HG03571 (cell line): ENCODE data around the gene CHAT.

Experiments
- ATAC-seq: cut with Tn5 transposase; IDR thresholded peaks from one replicate; pipeline ENCODE4 v1.9.1; 2021; ENCODE audit not compliant: unreplicated experiment

Gene CHAT

DNA sequence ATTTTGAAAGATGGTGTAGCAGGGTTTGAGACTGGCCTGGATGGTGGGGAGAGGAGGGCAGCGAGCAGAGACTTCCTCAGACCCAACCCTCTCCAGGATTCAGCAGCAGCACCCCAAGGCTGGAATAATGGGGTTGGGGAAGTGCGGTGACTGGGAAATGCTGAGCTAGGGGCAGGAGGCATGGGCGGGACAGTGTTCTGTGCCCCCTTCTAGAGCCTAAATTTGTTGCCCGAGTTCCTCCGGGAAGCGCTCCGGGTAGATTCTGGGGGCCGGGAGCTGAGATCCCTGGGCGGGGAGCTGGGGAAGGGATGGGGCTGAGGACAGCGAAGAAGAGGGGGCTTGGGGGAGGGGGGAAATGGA, at the start of gene CHAT:
CHAT (plus strand) TSS at position 156 of the 360 bp plus-strand sequence; CDS start at position 309, 153 bp downstream.
- ATAC-seq, result no peak

- no peak for ATAC-seq
These were observed 49.3 kb upstream of the CHAT start for GRCh38 chr10:49564461-49565009.

GRCh38 chr10:49567810-49568209, 46.0 kb upstream of the CHAT start:
- ATAC-seq, result no peak

GRCh38 chr10:49568235-49568634, 45.6 kb upstream of the CHAT start:
- peak; percentile 53 for ATAC-seq

- ATAC-seq, result no peak
These were observed 44.7 kb upstream of the CHAT start for GRCh38 chr10:49569031-49569631.

DNA sequence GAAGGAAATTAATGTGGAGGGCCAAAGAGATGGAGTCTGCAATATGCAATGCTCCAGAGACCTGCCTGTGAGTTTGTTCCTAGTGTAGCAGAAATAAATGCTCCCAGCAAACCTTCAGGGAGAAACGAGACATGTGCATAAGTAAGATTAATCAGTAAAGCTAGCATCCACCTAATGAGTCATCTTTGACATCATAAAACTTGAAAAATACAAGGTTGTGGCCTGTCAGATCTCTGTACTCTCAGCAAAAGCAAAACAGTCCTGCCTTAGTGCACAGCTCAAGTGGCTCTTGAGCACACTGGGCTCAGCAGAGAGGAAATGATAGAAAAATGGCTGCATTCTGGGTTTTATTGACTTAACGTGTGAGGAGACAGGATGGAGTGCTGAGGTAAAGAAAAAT, 42.4 kb upstream of the CHAT start:
- no peak for ATAC-seq

DNA sequence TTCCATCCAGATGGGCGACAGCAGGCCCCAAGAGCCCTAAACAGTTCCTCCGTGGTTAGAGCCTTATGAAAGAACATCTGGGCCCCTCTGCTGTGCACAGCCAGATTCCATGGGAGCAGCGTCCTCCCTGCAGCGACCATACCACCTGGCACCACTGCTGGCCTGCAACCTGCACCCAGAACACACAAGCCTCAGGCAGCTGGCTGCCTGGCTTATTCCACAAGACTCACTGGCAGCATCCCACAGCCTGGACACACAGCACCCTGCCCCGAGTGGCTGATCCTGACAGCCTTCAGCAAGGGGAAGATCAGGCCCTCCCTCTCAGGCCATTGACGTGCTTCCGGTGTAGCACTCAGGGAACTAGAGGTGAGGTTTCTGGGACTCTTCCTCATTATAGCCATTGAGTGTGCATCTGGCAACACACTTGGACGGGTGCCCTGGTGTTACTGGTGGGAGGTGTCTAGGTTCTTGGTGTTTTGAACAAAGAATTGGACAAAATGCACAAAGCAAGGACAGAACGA, 41.2 kb upstream of the CHAT start:
- ATAC-seq, result no peak

DNA sequence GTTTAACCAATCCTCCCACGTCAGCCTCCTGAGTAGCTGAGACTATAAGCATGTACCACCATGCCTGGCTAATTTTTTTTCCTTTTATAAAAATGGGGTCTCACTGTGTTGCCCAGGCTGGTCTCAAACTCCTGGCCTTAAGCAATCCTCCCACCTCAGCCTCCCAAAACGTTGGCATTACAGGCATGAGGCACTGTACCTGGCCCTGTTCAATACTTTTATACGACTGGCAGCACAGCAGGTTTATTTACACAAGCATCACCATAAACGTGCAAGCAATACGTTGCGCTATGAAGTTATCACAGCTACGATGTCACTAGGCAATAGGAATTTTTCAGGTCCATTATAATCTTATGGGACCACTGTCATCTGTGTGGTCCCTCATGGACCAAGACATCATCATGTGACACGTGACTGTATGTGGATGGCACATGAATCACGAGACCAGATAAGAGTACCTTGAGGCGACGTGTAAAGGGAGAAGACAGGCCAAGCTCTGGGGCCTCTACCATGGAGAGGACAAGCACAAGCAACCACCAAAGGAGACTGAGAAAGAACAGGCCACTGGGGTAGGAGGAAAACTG, 38.3 kb upstream of the CHAT start:
- ATAC-seq, result no peak

DNA sequence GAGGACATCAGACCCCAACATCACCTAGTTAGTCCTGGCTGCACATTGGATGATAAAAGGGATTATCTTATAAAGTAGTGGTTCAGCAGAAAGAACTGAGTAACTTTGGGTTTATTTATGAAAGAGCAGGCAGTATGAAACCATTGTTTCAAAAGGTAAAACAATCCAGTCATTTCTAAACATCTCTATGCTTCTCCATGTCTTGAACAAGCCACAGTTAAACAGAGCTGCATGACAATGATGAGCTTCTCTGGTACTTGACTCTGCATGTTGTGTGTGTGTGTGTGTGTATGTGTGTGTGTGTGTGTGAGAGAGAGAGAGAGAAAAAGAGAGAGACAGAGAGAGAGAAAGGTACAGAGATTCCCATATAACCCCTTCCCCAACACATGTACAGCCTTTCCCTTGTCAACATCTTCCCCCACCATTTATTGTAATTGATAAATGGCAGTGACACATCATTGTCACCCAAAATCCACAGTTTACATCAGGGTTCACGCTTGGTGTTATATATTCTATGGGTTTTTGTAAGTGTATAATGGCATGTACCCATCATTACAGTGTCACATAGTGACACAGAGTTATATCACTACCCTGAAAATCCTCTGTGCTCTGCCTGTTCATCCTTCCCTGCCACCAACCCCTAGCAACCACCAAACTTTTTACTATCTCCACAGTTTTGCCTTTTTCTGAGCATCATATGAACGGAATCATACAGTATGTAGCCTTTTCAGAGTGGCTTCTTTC, 36.5 kb upstream of the CHAT start:
- ATAC-seq, result no peak

DNA sequence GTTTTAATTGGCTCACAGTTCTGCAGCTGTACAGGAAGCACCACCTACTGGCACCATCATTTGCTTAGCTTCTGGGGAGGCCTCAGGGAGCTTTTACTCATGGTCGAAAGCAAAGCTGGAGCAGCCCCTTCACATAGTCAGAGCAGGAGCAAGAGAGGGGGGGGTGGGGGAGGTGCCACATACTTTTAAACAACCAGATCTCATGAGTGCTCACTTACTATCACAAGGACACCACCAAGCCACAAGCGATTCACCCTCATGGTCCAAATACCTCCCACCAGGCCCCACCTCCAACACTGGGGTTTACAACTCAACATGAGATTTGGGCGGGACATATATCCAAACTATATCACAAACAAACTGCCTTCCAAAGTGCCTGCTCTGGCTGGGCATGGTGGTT, 35.4 kb upstream of the CHAT start:
- no peak for ATAC-seq

DNA sequence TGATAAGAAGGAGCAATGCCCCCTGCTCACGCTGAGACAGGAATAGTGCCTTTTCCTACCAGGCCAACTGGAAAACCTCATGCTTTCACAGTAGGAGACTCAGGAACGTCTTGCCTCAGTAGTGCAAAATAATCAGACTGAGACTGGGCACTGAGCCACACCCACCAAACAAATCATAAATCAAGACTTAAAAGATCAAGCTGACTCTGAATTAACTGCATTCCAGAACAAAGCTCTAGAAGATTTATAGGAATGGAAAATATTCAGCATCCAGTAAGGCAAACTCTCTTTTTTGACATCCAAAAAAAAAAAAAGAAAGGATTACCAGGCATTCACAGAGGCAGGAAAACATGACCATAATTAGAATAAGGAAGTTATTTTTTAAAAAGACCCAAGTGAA, 34.2 kb upstream of the CHAT start:
- no peak for ATAC-seq

- no peak for ATAC-seq
These were observed 28.4 kb upstream of the CHAT start for GRCh38 chr10:49585387-49585786.

GRCh38 chr10:49587981-49588380, 25.9 kb upstream of the CHAT start:
- ATAC-seq, result no peak

- ATAC-seq, result no peak
These were observed 20.9 kb upstream of the CHAT start for GRCh38 chr10:49592726-49593563.

- no peak for ATAC-seq
These were observed 20.3 kb upstream of the CHAT start for GRCh38 chr10:49593564-49593875.

- ATAC-seq, result no peak
These were observed 19.8 kb upstream of the CHAT start for GRCh38 chr10:49593998-49594397.

DNA sequence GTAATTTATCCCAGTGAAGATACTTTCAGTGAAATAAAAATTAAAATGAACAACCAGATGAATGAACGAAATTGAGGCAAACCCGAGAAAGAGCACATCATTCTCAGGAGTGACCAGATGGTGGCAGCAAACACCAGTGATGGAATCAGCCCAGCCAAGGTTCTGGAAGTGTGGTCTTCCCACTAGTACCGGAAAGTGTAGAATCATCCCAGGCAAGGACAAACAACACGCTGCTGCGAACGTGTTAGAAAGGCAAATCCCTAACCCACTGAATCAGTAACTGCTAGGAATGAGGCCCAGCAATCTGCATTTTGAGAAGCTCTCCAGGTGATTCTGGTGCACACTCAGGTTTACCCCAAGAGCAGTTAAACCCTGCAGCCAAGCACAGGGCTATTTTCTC, 19.2 kb upstream of the CHAT start:
- ATAC-seq, result no peak

DNA sequence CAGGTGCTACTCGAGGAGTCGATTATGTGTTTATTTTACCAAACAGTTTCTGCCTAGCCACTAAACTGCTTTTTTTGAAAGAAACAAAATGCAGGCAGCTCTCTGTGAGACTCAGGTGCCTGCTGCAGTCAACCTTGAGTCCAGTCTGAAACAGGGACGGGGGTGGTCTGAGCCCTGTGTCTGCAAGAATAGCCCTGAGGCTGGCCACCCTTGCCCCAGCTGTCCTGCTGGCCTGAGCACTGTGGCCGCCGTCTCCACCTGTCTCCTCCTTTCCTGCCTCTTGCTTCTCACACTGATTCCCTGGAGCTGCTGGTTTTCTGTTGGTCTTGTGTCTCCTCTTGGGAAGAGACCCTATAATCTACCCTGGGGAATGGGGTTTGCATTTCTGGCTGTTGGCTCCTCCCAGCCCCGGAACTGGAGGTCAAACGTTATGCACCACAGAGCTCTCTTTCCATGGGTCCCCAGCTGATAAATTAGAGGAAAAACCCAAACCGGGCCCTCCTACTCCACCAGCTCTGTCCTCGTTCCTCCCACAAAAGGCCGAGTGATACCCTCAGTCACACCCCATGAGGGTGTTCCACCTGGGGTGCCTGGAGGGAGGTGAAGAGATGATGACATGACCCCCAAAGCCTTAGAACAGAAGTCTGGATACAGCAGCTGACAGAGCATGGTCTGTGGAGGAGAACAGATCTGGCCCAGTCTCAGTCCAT, 18.7 kb upstream of the CHAT start:
- no peak for ATAC-seq

- ATAC-seq, result no peak
These were observed 17.9 kb upstream of the CHAT start for GRCh38 chr10:49595713-49596492.

DNA sequence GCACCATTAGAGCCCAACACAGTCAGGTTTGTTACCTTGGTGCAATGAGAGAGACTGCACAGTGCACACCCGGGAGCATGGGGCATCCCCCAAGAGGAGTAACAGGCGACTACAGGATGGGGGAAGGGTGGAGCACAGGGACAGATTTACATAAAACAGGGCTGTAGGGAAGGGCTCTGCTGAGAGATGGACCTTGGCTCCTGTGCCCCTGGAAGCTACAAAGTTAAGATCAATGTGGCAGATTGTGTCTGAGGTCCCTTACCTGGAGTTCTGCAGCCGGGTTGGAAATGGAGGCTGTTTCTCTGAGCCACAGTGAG, 17.4 kb upstream of the CHAT start:
- no peak for ATAC-seq
